BE2C (cell line): ENCODE data around the gene NFATC1.

Source experiments
- DNase-seq: peaks from one replicate; pipeline ENCODE4 v3.0.0-alpha.2; 2020
- H3K27me3 ChIP-seq: fragments of 250-450 bp; sonication (Bioruptor Pico); 2 replicates; pipeline ENCODE4 v1.5.1; 2020; ENCODE audit warnings: mild to moderate bottlenecking
- H3K36me3 ChIP-seq: fragments of 250-450 bp; sonication (Bioruptor Pico); 2 replicates; pipeline ENCODE4 v1.5.1; 2020; ENCODE audit warnings: mild to moderate bottlenecking
- H3K4me1 ChIP-seq: fragments of 250-450 bp; sonication (Bioruptor Pico); 2 replicates; pipeline ENCODE4 v1.5.1; 2020
- H3K4me3 ChIP-seq: 2 replicates; pipeline ENCODE4 v1.5.1; 2011; ENCODE audit warnings: low read depth, low read length
- H3K9me3 ChIP-seq: fragments of 250-450 bp; sonication (Bioruptor Pico); 2 replicates; pipeline ENCODE4 v1.5.1; 2020
- TF ChIP-seq, protein P1 (sequence below): IDR thresholded peaks from 2 replicates; pipeline ENCODE4 v1.5.1; 2012; ENCODE audit warnings: mild to moderate bottlenecking, low read depth, low read length

The NFATC1 gene

GRCh38 chr18:79520478-79521390, 125.0 kb downstream of the NFATC1 start:
- H3K27me3 ChIP-seq: no peaks in the 10 kb centered on the region

DNA sequence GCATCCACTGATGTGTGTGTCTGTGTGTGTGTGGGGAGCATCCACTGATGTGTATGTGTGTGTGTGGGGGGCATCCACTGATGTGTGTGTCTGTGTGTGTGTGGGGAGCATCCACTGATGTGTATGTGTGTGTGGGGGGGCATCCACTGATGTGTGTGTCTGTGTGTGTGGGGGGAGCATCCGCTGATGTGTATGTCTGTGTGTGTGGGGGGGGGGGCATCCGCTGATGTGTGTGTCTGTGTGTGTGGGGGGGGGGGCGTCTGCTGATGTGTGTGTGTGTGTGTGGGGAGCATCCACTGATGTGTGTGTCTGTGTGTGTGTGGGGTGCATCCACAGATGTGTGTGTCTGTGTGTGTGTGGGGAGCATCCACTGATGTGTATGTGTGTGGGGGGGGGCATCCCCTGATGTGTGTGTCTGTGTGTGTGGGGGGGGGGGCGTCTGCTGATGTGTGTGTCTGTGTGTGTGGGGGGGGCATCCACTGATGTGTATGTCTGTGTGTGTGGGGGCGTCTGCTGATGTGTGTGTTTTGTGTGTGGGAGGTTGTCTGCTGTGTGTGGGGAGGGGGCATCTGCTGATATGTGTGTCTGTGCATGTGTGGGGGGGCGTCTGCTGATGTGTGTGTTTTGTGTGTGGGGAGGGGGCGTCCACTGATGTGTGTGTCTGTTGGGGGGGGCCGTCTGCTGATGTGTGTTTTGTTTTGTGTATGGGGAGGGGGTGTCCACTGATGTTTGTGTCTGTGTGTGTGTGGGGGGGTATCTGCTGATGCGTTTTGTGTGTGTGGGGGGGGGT, 125.9 kb downstream of the NFATC1 start:
- Histone ChIP-seq H3K4me1 (peaks cover 3% of the 10 kb centered on the region; the same call in 1 of the 2 replicates), H3K9me3 (no peaks in the 10 kb centered on the region), H3K36me3 (no peaks in the 10 kb centered on the region), H3K4me3 (no peak overlapping the region), H3K27me3 (no peaks in the 10 kb centered on the region)
- no peak for DNase-seq
- TF ChIP-seq, protein P1, sequence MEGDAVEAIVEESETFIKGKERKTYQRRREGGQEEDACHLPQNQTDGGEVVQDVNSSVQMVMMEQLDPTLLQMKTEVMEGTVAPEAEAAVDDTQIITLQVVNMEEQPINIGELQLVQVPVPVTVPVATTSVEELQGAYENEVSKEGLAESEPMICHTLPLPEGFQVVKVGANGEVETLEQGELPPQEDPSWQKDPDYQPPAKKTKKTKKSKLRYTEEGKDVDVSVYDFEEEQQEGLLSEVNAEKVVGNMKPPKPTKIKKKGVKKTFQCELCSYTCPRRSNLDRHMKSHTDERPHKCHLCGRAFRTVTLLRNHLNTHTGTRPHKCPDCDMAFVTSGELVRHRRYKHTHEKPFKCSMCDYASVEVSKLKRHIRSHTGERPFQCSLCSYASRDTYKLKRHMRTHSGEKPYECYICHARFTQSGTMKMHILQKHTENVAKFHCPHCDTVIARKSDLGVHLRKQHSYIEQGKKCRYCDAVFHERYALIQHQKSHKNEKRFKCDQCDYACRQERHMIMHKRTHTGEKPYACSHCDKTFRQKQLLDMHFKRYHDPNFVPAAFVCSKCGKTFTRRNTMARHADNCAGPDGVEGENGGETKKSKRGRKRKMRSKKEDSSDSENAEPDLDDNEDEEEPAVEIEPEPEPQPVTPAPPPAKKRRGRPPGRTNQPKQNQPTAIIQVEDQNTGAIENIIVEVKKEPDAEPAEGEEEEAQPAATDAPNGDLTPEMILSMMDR: no peak

More at GRCh38 chr18:79520478-79521390, 125.0 kb downstream of the NFATC1 start:
- H3K4me1 ChIP-seq: no peaks in the 10 kb centered on the region
- no peaks in the 10 kb centered on the region for H3K36me3 ChIP-seq
- no peaks in the 10 kb centered on the region for H3K9me3 ChIP-seq
- no peak for DNase-seq
- H3K4me3 ChIP-seq: peak overlapping the region; percentile 26; the same call in 1 of the 2 replicates
- TF ChIP-seq, protein P1: no peak

GRCh38 chr18:79522451-79523205, 126.9 kb downstream of the NFATC1 start:
- peaks cover 3% of the 10 kb centered on the region; the same call in 1 of the 2 replicates for H3K4me1 ChIP-seq
- H3K9me3 ChIP-seq: no peaks in the 10 kb centered on the region
- no peak overlapping the region for H3K4me3 ChIP-seq
- H3K27me3 ChIP-seq: no peaks in the 10 kb centered on the region
- no peaks in the 10 kb centered on the region for H3K36me3 ChIP-seq
- TF ChIP-seq, protein P1: no peak
- no peak for DNase-seq

DNA sequence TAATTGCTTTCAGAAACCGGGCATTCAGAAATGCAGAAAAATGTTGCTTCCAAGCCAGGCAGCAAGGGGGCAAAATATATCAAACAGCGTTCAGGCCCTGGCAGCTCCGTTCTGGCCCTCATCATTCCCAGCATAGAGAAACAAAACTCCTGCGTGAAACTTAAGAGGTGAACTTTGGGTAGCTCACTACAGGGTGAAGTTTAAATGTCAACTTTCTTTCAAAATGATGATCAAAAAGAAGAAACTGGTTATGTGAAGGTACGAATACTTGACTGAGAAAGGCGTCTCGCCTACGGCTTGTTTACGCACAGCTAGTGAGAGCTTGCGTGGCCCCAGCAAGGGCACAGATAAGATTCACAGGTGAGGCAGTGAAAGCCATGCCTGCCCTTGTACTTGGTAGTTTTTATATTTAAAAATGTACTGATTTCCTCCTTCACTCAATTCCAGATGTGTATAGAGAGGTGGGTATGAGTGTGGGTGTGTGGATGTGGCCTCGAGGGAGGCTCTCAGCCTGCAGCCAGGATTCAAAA, 127.5 kb downstream of the NFATC1 start:
- Histone ChIP-seq H3K4me3 (no peak overlapping the region), H3K9me3 (no peaks in the 10 kb centered on the region), H3K36me3 (no peaks in the 10 kb centered on the region), H3K27me3 (no peaks in the 10 kb centered on the region; the same call in 1 of the 2 replicates), H3K4me1 (peaks cover 3% of the 10 kb centered on the region; the same call in 1 of the 2 replicates)
- DNase-seq: no peak
- TF ChIP-seq, protein P1: no peak

- no peaks in the 10 kb centered on the region for H3K9me3 ChIP-seq
- peaks cover 4% of the 10 kb centered on the region; the same call in 1 of the 2 replicates for H3K27me3 ChIP-seq
- H3K4me3 ChIP-seq: no peak overlapping the region
- TF ChIP-seq, protein P1: no peak
- no peaks in the 10 kb centered on the region for H3K36me3 ChIP-seq
- peaks cover 3% of the 10 kb centered on the region; the same call in 1 of the 2 replicates for H3K4me1 ChIP-seq
- no peak for DNase-seq
Observed at GRCh38 chr18:79523736-79524180, 128.0 kb downstream of the NFATC1 start.
